ENCODE data around the gene MGLL. TPM values are rescaled to one million over a fixed set of nuclear protein-coding genes. Genes with fewer than 3 reads are reported as not detected.

The MGLL gene
- total RNA-seq, 2 donors from 2014 or later: 123 to 200 TPM

GRCh38 chr3:127789990-127790881 is 32.1 kb downstream of the MGLL start:
- Histone ChIP-seq H3K4me1 (peaks cover 12% of the 10 kb centered on the region), H3K4me3 (no peak overlapping the region), H3K27me3 (no peaks in the 10 kb centered on the region), H3K27ac (peak overlapping the region; percentile 5), H3K9me3 (no peaks in the 10 kb centered on the region), H3K9ac (ENCODE audit: low read depth in 2 of 2, low read length in 2 of 2) (peak overlapping the region in 1 of 2 donors; percentile 42), H3K36me3 (no peaks in the 10 kb centered on the region)
- intact Hi-C loops (cut with DNase I): loop anchor here (5.0 kb wide), 1 partner anchor 37 kb away; no protein-coding TSS in a partner anchor
- no peak for TF ChIP-seq CTCF (IDR thresholded peaks at IDR 0.05)
- no peak for DNase-seq

GRCh38 chr3:127789051-127789450 is 33.3 kb downstream of the MGLL start:
- peaks cover 12% of the 10 kb centered on the region for H3K4me1 ChIP-seq
- H3K9me3 ChIP-seq: no peaks in the 10 kb centered on the region
- H3K4me3 ChIP-seq: no peak overlapping the region
- TF ChIP-seq CTCF (IDR thresholded peaks at IDR 0.05): no peak
- H3K36me3 ChIP-seq: no peaks in the 10 kb centered on the region
- intact Hi-C loops (cut with DNase I): loop anchor here (5.0 kb wide), 1 partner anchor 38 kb away; no protein-coding TSS in a partner anchor
- no peak overlapping the region for H3K9ac ChIP-seq (ENCODE audit: low read depth in 2 of 2, low read length in 2 of 2)
- H3K27me3 ChIP-seq: no peaks in the 10 kb centered on the region
- no peak overlapping the region for H3K27ac ChIP-seq
- no peak for DNase-seq

DNA sequence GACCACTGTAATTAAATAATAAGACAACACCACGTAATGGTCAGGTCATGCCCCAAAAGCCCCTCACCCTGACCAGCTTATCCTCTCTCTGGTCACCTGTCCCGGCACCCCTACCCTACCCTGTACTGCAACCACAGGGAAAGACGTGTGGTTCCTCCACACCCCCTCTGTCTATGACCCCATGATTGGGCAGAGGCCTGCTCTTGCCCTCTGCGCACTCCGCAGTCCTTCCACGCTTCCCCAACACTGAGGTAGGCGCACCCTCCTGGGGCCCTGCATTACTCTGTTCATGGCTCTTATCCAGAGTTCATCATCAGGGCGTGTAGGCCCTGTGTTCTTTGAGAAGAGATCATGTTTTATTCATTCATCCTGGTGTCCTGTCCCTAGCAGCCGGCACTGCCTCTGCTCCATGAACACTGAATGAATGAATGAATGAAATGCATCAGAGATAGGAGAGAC is 33.8 kb downstream of the MGLL start:
- peak overlapping the region; percentile 88 for H3K27ac ChIP-seq
- H3K4me1 ChIP-seq: peaks cover 12% of the 10 kb centered on the region

GRCh38 chr3:127787571-127788365 is 34.5 kb downstream of the MGLL start:
- TF ChIP-seq CTCF (IDR thresholded peaks at IDR 0.05): no peak
- no peak for DNase-seq
- Histone ChIP-seq H3K27me3 (no peaks in the 10 kb centered on the region), H3K9ac (ENCODE audit: low read depth in 2 of 2, low read length in 2 of 2) (peak overlapping the region in 1 of 2 donors; percentile 57), H3K36me3 (no peaks in the 10 kb centered on the region), H3K4me3 (no peak overlapping the region), H3K9me3 (no peaks in the 10 kb centered on the region), H3K27ac (peak overlapping the region; percentile 88), H3K4me1 (peaks cover 12% of the 10 kb centered on the region)
- intact Hi-C loops (cut with DNase I): loop anchor here (5.0 kb wide), 1 partner anchor 40 kb away; no protein-coding TSS in a partner anchor

More for the DNA sequence above, 33.8 kb downstream of the MGLL start:
- intact Hi-C loops (cut with DNase I): loop anchor here (5.0 kb wide), 1 partner anchor 39 kb away; no protein-coding TSS in a partner anchor
- DNase-seq: no peak
- Histone ChIP-seq H3K4me3 (no peak overlapping the region), H3K36me3 (no peaks in the 10 kb centered on the region), H3K9me3 (no peaks in the 10 kb centered on the region), H3K27me3 (no peaks in the 10 kb centered on the region), H3K9ac (ENCODE audit: low read depth in 2 of 2, low read length in 2 of 2) (no peak overlapping the region)
- TF ChIP-seq CTCF (IDR thresholded peaks at IDR 0.05): no peak

DNA sequence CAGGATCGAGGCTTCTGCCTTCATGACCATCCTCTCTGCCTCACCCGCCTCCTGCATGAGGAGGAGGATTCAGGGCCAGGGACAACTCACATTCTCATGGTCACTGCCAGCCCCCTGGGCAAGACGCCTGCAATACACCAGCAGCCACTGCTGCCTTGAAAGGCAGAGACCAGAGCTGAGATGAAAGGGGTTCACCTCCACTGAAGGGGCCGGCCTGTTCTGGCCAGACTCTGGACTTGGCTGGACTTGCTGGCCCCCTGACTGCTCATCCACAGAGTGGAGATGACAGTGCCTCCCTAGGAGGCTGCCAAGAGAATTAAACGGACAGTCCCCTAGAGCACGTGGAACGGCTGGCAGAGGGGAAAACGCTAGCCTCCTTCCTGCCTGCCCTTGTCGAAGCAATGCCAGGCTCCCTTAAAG is 35.2 kb downstream of the MGLL start:
- peak overlapping the region in 1 of 2 donors; percentile 57 for H3K9ac ChIP-seq (ENCODE audit: low read depth in 2 of 2, low read length in 2 of 2)
- intact Hi-C loops (cut with DNase I): loop anchor here (5.0 kb wide), 1 partner anchor 40 kb away; no protein-coding TSS in a partner anchor
- no peaks in the 10 kb centered on the region for H3K9me3 ChIP-seq
- H3K4me3 ChIP-seq: no peak overlapping the region
- no peaks in the 10 kb centered on the region for H3K36me3 ChIP-seq
- H3K4me1 ChIP-seq: peaks cover 12% of the 10 kb centered on the region
- H3K27me3 ChIP-seq: no peaks in the 10 kb centered on the region
- DNase-seq: no peak
- TF ChIP-seq CTCF (IDR thresholded peaks at IDR 0.05): no peak
- H3K27ac ChIP-seq: peak overlapping the region; percentile 88
